Glutamatergic neuron (in vitro differentiated cells): ENCODE measurements around the gene PRKCA. TPM values are rescaled to one million over a fixed set of nuclear protein-coding genes. Genes with fewer than 3 reads are reported as not detected.
"Not testable (repeated sequence)": the region's sequence is repeated elsewhere in the genome, so short reads cannot be mapped to it uniquely, and the experiment has no call there.

Experiments
- DNase-seq: peaks from one replicate; pipeline ENCODE4 v3.0.0; 2022
- H3K27ac Mint-ChIP-seq: one replicate; pipeline ENCODE4 v1.8.0; 2020; ENCODE audit warnings: mild to moderate bottlenecking, mixed read lengths, inconsistent platforms; ENCODE audit not compliant: unreplicated experiment
- H3K27me3 Mint-ChIP-seq: one replicate; pipeline ENCODE4 v1.8.0; 2020; ENCODE audit warnings: mild to moderate bottlenecking, moderate library complexity, mixed read lengths, inconsistent platforms; ENCODE audit not compliant: unreplicated experiment
- H3K36me3 Mint-ChIP-seq: one replicate; pipeline ENCODE4 v1.8.0; 2020; ENCODE audit warnings: mild to moderate bottlenecking, mixed read lengths, inconsistent platforms; ENCODE audit not compliant: unreplicated experiment
- H3K4me1 Mint-ChIP-seq: one replicate; pipeline ENCODE4 v1.8.0; 2020; ENCODE audit warnings: mild to moderate bottlenecking, low read depth, mixed read lengths, inconsistent platforms; ENCODE audit not compliant: unreplicated experiment
- H3K4me3 Mint-ChIP-seq: one replicate; pipeline ENCODE4 v1.8.0; 2020; ENCODE audit warnings: mild to moderate bottlenecking, mixed read lengths, inconsistent platforms; ENCODE audit not compliant: unreplicated experiment
- H3K9me3 Mint-ChIP-seq: one replicate; pipeline ENCODE4 v1.8.0; 2020; ENCODE audit warnings: mild to moderate bottlenecking, moderate library complexity, mixed read lengths, inconsistent platforms; ENCODE audit not compliant: unreplicated experiment
- total RNA-seq: library from RNA; stranded (reverse); fragmentation: NEBNext Ultra II Directional; extraction: Animal tissue kit (Norgen Biotek cat#: 25700); gene quantifications from one replicate; pipeline ENCODE4 v1.2.1, GENCODE V29; 2021; ENCODE audit not compliant: unreplicated experiment
- TF ChIP-seq, protein P1 (sequence below): fragments of 200-600 bp; sonication (generic); IDR thresholded peaks from one replicate; pipeline ENCODE4 v1.5.0; 2021; ENCODE audit not compliant: partially characterized antibody, unreplicated experiment

PRKCA gene
- total RNA-seq, 1 donor from 2014 or later, result 2.2 TPM

- TF ChIP-seq, protein P1, sequence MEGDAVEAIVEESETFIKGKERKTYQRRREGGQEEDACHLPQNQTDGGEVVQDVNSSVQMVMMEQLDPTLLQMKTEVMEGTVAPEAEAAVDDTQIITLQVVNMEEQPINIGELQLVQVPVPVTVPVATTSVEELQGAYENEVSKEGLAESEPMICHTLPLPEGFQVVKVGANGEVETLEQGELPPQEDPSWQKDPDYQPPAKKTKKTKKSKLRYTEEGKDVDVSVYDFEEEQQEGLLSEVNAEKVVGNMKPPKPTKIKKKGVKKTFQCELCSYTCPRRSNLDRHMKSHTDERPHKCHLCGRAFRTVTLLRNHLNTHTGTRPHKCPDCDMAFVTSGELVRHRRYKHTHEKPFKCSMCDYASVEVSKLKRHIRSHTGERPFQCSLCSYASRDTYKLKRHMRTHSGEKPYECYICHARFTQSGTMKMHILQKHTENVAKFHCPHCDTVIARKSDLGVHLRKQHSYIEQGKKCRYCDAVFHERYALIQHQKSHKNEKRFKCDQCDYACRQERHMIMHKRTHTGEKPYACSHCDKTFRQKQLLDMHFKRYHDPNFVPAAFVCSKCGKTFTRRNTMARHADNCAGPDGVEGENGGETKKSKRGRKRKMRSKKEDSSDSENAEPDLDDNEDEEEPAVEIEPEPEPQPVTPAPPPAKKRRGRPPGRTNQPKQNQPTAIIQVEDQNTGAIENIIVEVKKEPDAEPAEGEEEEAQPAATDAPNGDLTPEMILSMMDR, result no peak
- H3K9me3 Mint-ChIP-seq, result peaks cover 1% of the 10 kb centered on the region
- H3K4me1 Mint-ChIP-seq, result no peaks in the 10 kb centered on the region
- no peak for DNase-seq
- H3K27ac Mint-ChIP-seq, result no peak overlapping the region
- peaks cover 3% of the 10 kb centered on the region for H3K36me3 Mint-ChIP-seq
- no peak overlapping the region for H3K4me3 Mint-ChIP-seq
- no peaks in the 10 kb centered on the region for H3K27me3 Mint-ChIP-seq
These were observed 95.6 kb downstream of the PRKCA start for GRCh38 chr17:66398059-66398458.

- no peak for DNase-seq
- H3K4me3 Mint-ChIP-seq, result no peak overlapping the region
- H3K4me1 Mint-ChIP-seq, result no peaks in the 10 kb centered on the region
- no peak overlapping the region for H3K27ac Mint-ChIP-seq
- H3K36me3 Mint-ChIP-seq, result peaks cover 3% of the 10 kb centered on the region
- TF ChIP-seq, protein P1, result no peak
- no peaks in the 10 kb centered on the region for H3K27me3 Mint-ChIP-seq
- H3K9me3 Mint-ChIP-seq, result peaks cover 1% of the 10 kb centered on the region
These were observed 96.2 kb downstream of the PRKCA start for GRCh38 chr17:66398617-66399016.

DNA sequence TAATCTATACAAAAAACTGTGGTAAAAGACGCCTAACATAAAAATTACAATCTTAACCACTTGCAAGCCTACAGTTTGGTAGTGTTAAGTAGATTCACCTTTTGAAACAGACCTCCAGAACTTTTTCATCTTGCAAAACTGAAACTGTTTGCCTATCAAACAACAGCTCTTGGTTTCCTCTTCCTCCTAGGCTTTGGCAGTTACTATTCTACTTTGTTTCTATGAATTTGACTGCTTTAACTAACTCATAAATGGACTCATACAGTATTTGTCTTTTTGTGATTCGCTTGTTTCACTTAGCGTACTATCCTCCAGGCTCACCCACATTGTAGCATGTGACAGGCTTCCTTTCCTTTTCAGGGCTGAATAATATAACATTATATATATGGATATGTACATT is 97.0 kb downstream of the PRKCA start:
- no peaks in the 10 kb centered on the region for H3K4me1 Mint-ChIP-seq
- DNase-seq, result no peak
- H3K4me3 Mint-ChIP-seq, result no peak overlapping the region
- H3K36me3 Mint-ChIP-seq, result peaks cover 3% of the 10 kb centered on the region
- H3K27ac Mint-ChIP-seq, result no peak overlapping the region
- TF ChIP-seq, protein P1, result no peak
- no peaks in the 10 kb centered on the region for H3K9me3 Mint-ChIP-seq
- H3K27me3 Mint-ChIP-seq, result no peaks in the 10 kb centered on the region

GRCh38 chr17:66400041-66400688 is 97.8 kb downstream of the PRKCA start:
- not testable (repeated sequence) for H3K4me1 Mint-ChIP-seq, H3K27ac Mint-ChIP-seq, DNase-seq, H3K36me3 Mint-ChIP-seq, H3K9me3 Mint-ChIP-seq, H3K27me3 Mint-ChIP-seq, H3K4me3 Mint-ChIP-seq

DNA sequence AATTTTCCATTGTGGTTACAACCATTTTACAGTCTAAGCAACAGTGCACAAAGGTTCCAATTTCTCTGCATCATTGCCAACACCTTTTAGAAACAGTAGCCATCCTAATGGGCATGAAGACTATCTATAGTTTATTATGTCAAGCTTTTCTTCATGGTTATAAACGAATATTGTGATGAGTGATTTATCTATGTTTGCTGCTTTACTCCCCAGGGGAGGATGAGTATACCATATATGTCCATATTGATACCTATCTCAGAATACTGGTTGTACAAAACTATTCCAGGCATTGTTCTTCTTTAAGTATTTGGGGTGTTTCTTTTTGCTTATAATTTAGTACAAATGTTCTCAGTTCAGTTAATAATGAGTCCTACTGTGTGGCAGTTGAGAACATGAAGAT is 98.3 kb downstream of the PRKCA start:
- no peak for DNase-seq
- TF ChIP-seq, protein P1, result no peak
- no peaks in the 10 kb centered on the region for H3K9me3 Mint-ChIP-seq
- no peak overlapping the region for H3K4me3 Mint-ChIP-seq
- peaks cover 3% of the 10 kb centered on the region for H3K36me3 Mint-ChIP-seq
- H3K27me3 Mint-ChIP-seq, result no peaks in the 10 kb centered on the region
- H3K27ac Mint-ChIP-seq, result no peak overlapping the region
- H3K4me1 Mint-ChIP-seq, result no peaks in the 10 kb centered on the region
